H1 (cell line): ENCODE data around the gene E2F2. TPM values are rescaled to one million over a fixed set of nuclear protein-coding genes. Genes with fewer than 3 reads are reported as not detected.

Experiments
- CTCF ChIA-PET: fragments of 300-600 bp; sonication (Branson Sonifier 250); formaldehyde crosslinking; loops from one replicate; lab custom pipeline; 2021; ENCODE audit not compliant: partially characterized antibody; lab: Charles Lee
- POLR2A ChIA-PET: fragments of 300-600 bp; sonication (Branson Sonifier 250); formaldehyde crosslinking; loops from one replicate; lab custom pipeline; 2021; ENCODE audit warnings: inconsistent platforms; ENCODE audit not compliant: partially characterized antibody; lab: Charles Lee
- DNase-seq, 2 experiments: peaks; one replicate each; pipeline versions ENCODE4 v3.0.0 to v3.0.0-alpha.2; 2010 to 2022; ENCODE audit warnings: low spot score in 2 of 2, low read depth in 1 of 2, mixed read lengths in 1 of 2
- FAIRE-seq: peaks from 2 replicates; lab custom pipeline; 2011; peaks lifted over from hg19 to GRCh38; lab: Jason Lieb, UNC
- H2AFZ ChIP-seq: 2 replicates; pipeline ENCODE4 v1.8.1; 2012; ENCODE audit warnings: low read length, inconsistent platforms
- H2AK5ac ChIP-seq: 2 replicates; pipeline ENCODE4 v1.6.1; 2013; ENCODE audit warnings: low read depth, low read length
- H2BK120ac ChIP-seq: replicated peaks from 2 replicates; pipeline ENCODE3; 2013; ENCODE audit warnings: low read depth, low read length, inconsistent platforms
- H2BK12ac ChIP-seq: 2 replicates; pipeline ENCODE4 v1.6.1; 2013; ENCODE audit warnings: low read depth, low read length
- H2BK15ac ChIP-seq: 2 replicates; pipeline ENCODE4 v1.6.1; 2013; ENCODE audit warnings: low read length
- H2BK20ac ChIP-seq: 2 replicates; pipeline ENCODE4 v1.6.1; 2013; ENCODE audit warnings: low read length
- H2BK5ac ChIP-seq: 2 replicates; pipeline ENCODE4 v1.6.1; 2013; ENCODE audit warnings: low read depth, low read length
- H3K14ac ChIP-seq: 2 replicates; pipeline ENCODE4 v1.6.1; 2013; ENCODE audit warnings: inconsistent platforms; ENCODE audit not compliant: insufficient read length
- H3K18ac ChIP-seq: 2 replicates; pipeline ENCODE4 v1.6.1; 2013; ENCODE audit warnings: low read length; ENCODE audit errors: extremely low read depth
- H3K23ac ChIP-seq: 2 replicates; pipeline ENCODE4 v1.6.1; 2013; ENCODE audit warnings: inconsistent platforms; ENCODE audit not compliant: insufficient read length
- H3K23me2 ChIP-seq: 2 replicates; pipeline ENCODE4 v1.6.1; 2013; ENCODE audit warnings: low read depth, low read length
- H3K27ac ChIP-seq: 2 replicates; pipeline ENCODE4 v1.6.1; 2011; ENCODE audit warnings: low read depth, low read length, inconsistent platforms
- H3K27me3 ChIP-seq, 4 experiments: replicated peaks in 1 of 4; 1 replicate in 1 of 4; 2 replicates in 3 of 4; pipeline versions ENCODE4 v1.6.1 to v1.8.1; 2011 to 2013; ENCODE audit warnings: low read length in 3 of 4, mild to moderate bottlenecking in 3 of 4, inconsistent platforms in 2 of 4, mixed read lengths in 2 of 4, moderate library complexity in 1 of 4; ENCODE audit not compliant: control insufficient read depth in 3 of 4, insufficient read depth in 3 of 4; ENCODE audit errors: extremely low read depth in 1 of 4
- H3K36me3 ChIP-seq, 4 experiments: 2 replicates each; pipeline versions ENCODE4 v1.6.1 to v1.8.1; 2011 to 2013; ENCODE audit warnings: mild to moderate bottlenecking in 4 of 4, low read length in 3 of 4, moderate library complexity in 2 of 4, control low read depth in 1 of 4, inconsistent platforms in 1 of 4; ENCODE audit not compliant: insufficient read depth in 4 of 4, control insufficient read depth in 2 of 4
- H3K4ac ChIP-seq: replicated peaks from 2 replicates; pipeline ENCODE3; 2013; ENCODE audit warnings: low read length, low read depth, mixed read lengths, inconsistent platforms; ENCODE audit not compliant: insufficient read length
- H3K4me1 ChIP-seq, 4 experiments: replicated peaks in 1 of 4; 1 replicate in 1 of 4; 2 replicates in 3 of 4; pipeline versions ENCODE4 v1.6.1 to v1.8.1; 2011 to 2013; ENCODE audit warnings: low read length in 3 of 4, inconsistent platforms in 2 of 4, mixed read lengths in 1 of 4; ENCODE audit not compliant: insufficient read depth in 4 of 4, control insufficient read depth in 3 of 4
- H3K4me2 ChIP-seq, 2 experiments: 2 replicates each; pipeline versions ENCODE4 v1.6.1 to v1.8.1; 2011 to 2013; ENCODE audit warnings: low read depth in 2 of 2, low read length in 2 of 2, control low read depth in 1 of 2, inconsistent platforms in 1 of 2, mild to moderate bottlenecking in 1 of 2; ENCODE audit not compliant: insufficient read depth in 1 of 2
- H3K4me3 ChIP-seq, 4 experiments: fragments of 200-600, 300-600 bp in 1 of 4; sonication (generic), shearing (Covaris generic), sonication (Bioruptor Twin) in 1 of 4; 2 replicates each; pipeline versions ENCODE4 v1.5.1 to v1.8.1; 2011 to 2016; ENCODE audit warnings: low read length in 4 of 4, low read depth in 3 of 4, control low read depth in 2 of 4, inconsistent platforms in 2 of 4, mild to moderate bottlenecking in 2 of 4, mixed read lengths in 1 of 4, moderate library complexity in 1 of 4; ENCODE audit not compliant: insufficient read depth in 2 of 4; ENCODE audit errors: extremely low read depth in 1 of 4
- H3K56ac ChIP-seq: replicated peaks from 2 replicates; pipeline ENCODE3; 2013; ENCODE audit warnings: low read depth, mild to moderate bottlenecking, mixed read lengths, low read length, inconsistent platforms; ENCODE audit not compliant: insufficient read length
- H3K79me1 ChIP-seq: 2 replicates; pipeline ENCODE4 v1.6.1; 2013; ENCODE audit warnings: low read depth, low read length, control low read depth
- H3K79me2 ChIP-seq, 2 experiments: 2 replicates each; pipeline versions ENCODE4 v1.6.1 to v1.8.1; 2012 to 2013; ENCODE audit warnings: low read length in 2 of 2, mild to moderate bottlenecking in 2 of 2, inconsistent platforms in 1 of 2; ENCODE audit not compliant: insufficient read depth in 2 of 2, control insufficient read depth in 1 of 2
- H3K9ac ChIP-seq, 4 experiments: replicated peaks in 1 of 4; 1 replicate in 1 of 4; 2 replicates in 3 of 4; pipeline versions ENCODE4 v1.6.1 to v1.8.1; 2011 to 2013; ENCODE audit warnings: low read depth in 3 of 4, low read length in 3 of 4, control low read depth in 2 of 4, mild to moderate bottlenecking in 2 of 4, moderate library complexity in 2 of 4, inconsistent platforms in 1 of 4; ENCODE audit errors: extremely low read depth in 1 of 4
- H3K9me3 ChIP-seq, 2 experiments: 2 replicates each; pipeline versions ENCODE4 v1.6.1 to v1.8.1; 2012 to 2013; ENCODE audit warnings: mild to moderate bottlenecking in 2 of 2, moderate library complexity in 2 of 2, control low read depth in 1 of 2, inconsistent platforms in 1 of 2, low read depth in 1 of 2, low read length in 1 of 2, mixed read lengths in 1 of 2; ENCODE audit not compliant: insufficient read depth in 2 of 2
- H4K20me1 ChIP-seq, 2 experiments: replicated peaks in 1 of 2; 2 replicates each; pipeline versions ENCODE3 to v1.8.1; 2011 to 2013; ENCODE audit warnings: inconsistent platforms in 2 of 2, low read length in 2 of 2, mild to moderate bottlenecking in 1 of 2; ENCODE audit not compliant: insufficient read depth in 2 of 2, control insufficient read depth in 1 of 2
- H4K5ac ChIP-seq: 2 replicates; pipeline ENCODE4 v1.6.1; 2013; ENCODE audit warnings: low read length, low read depth, mixed read lengths, inconsistent platforms; ENCODE audit not compliant: insufficient read length
- H4K8ac ChIP-seq: 2 replicates; pipeline ENCODE4 v1.8.0; 2013; ENCODE audit warnings: mild to moderate bottlenecking, moderate library complexity, low read length, inconsistent platforms; ENCODE audit not compliant: insufficient read depth; ENCODE audit errors: extremely low read depth
- H4K91ac ChIP-seq: replicated peaks from 2 replicates; pipeline ENCODE3; 2013; ENCODE audit warnings: low read length, mixed read lengths, inconsistent platforms; ENCODE audit not compliant: insufficient read length
- E2F6 ChIP-seq: IDR thresholded peaks from 2 replicates; pipeline ENCODE4 v1.6.1; 2012; ENCODE audit warnings: inconsistent platforms
- KDM4A ChIP-seq: IDR thresholded peaks from one replicate; pipeline ENCODE4 v1.7.1; 2012; ENCODE audit warnings: low read depth, mild to moderate bottlenecking, moderate library complexity, low read length, inconsistent platforms; ENCODE audit not compliant: severe bottlenecking
- KDM5A ChIP-seq: fragments of 200-600 bp; IDR thresholded peaks from 2 replicates; pipeline ENCODE4 v1.7.1; 2012; ENCODE audit warnings: mild to moderate bottlenecking, low read length, inconsistent platforms, mixed read lengths
- MAX ChIP-seq: IDR thresholded peaks from 2 replicates; pipeline ENCODE4 v1.6.1; 2012; ENCODE audit warnings: inconsistent platforms
- POLR2A ChIP-seq, 2 experiments: IDR thresholded peaks; 1 replicate in 1 of 2; 2 replicates in 1 of 2; pipeline ENCODE4 v1.6.1; 2011; ENCODE audit warnings: low read depth in 2 of 2, low read length in 2 of 2, mild to moderate bottlenecking in 2 of 2; ENCODE audit errors: control extremely low read depth in 1 of 2
- POU5F1 ChIP-seq: IDR thresholded peaks from 2 replicates; pipeline ENCODE4 v1.6.1; 2011; ENCODE audit warnings: low read depth, mild to moderate bottlenecking, low read length, moderate library complexity
- SAP30 ChIP-seq: fragments of 300-600 bp; sonication (generic); IDR thresholded peaks from 2 replicates; pipeline ENCODE4 v1.7.1; 2012; ENCODE audit warnings: low read length, moderate library complexity, mild to moderate bottlenecking, inconsistent platforms; ENCODE audit not compliant: insufficient read depth, insufficient replicate concordance
- SIRT6 ChIP-seq: IDR thresholded peaks from one replicate; pipeline ENCODE4 v1.7.1; 2012; ENCODE audit warnings: low read length, inconsistent platforms
- WGBS, 2 experiments: shearing (Covaris generic) in 1 of 2; methylation state at CpG; one replicate each; pipeline versions ENCODE4 v1.1.6 to v1.1.7; 2013 to 2015; ENCODE audit warnings: low lambda C conversion rate in 2 of 2, mixed read lengths in 2 of 2, inconsistent platforms in 1 of 2, low coverage in 1 of 2, missing lambda C conversion rate in 1 of 2; ENCODE audit not compliant: insufficient replicate concordance in 2 of 2, insufficient coverage in 1 of 2, insufficient read length in 1 of 2; ENCODE audit errors: extremely low coverage in 1 of 2, missing lambda C conversion rate in 1 of 2; 5-methylcytosine and 5-hydroxymethylcytosine counted together
- polyA plus RNA-seq, 7 experiments: library from polyadenylated mRNA; depleted of rRNA in 3 of 7; stranded (reverse) in 5 of 7; unstranded in 2 of 7; fragments of >200 nt in 5 of 7; fragments of 200-250 nt in 2 of 7; gene quantifications; 1 replicate in 5 of 7; 2 replicates in 1 of 7; 4 replicates in 1 of 7; pipeline versions ENCODE4 v1.2.1 to v1.2.3, GENCODE V29; 2011 to 2013; ENCODE audit warnings: missing spikeins in 2 of 7, mixed read lengths in 2 of 7
- total RNA-seq: library from RNA; stranded (reverse); fragmentation: NEBNext Ultra II Directional; extraction: Animal tissue kit (Norgen Biotek cat#: 25700); gene quantifications from 2 replicates; pipeline ENCODE4 v1.2.1, GENCODE V29; 2021

E2F2 gene
- total and polyA plus RNA-seq, 2 of the 8 experiments (the other 6 are each of a cell fraction or from before 2014, with no cell fraction given) = 1.8 to 7.0 TPM

GRCh38 chr1:23555270-23555985 lies 24.4 kb upstream of the E2F2 start:
- 4% methylated on average over 15 of the region's 15 CpGs; no CpG with 5 or more reads in 1 of the 2 experiments for WGBS, 2 experiments
- H3K27ac ChIP-seq = peak overlapping the region; percentile 53; the same call in 1 of the 2 replicates
- DNase-seq = no peak

More at GRCh38 chr1:23555270-23555985, 24.4 kb upstream of the E2F2 start:
- Histone ChIP-seq H2BK15ac (no peak overlapping the region; the same call in 1 of the 2 replicates), H3K79me2 (peaks cover 4 to 20% of the 10 kb centered on the region in 2 experiments), H3K14ac (no peak overlapping the region), H3K18ac (peak overlapping the region; percentile 97), H3K23ac (no peak overlapping the region), H2AK5ac (peak overlapping the region; percentile 99), H3K23me2 (peaks cover 28% of the 10 kb centered on the region), H3K9me3 (no peaks in the 10 kb centered on the region), H3K56ac (peak overlapping the region; percentile 81), H4K20me1 (peaks cover 5 to 13% of the 10 kb centered on the region in 2 experiments), H3K36me3 (peaks cover 0 to 19% (median 0%) of the 10 kb centered on the region in 4 experiments; a peak in 5 of 8 replicates), H3K79me1 (no peaks in the 10 kb centered on the region; the same call in 1 of the 2 replicates), H3K27me3 (peaks cover 0 to 6% (median 1%) of the 10 kb centered on the region in 4 experiments; a peak in 3 of 7 replicates), H2BK120ac (peak overlapping the region; percentile 30), H4K8ac (peak overlapping the region; percentile 72; the same call in 1 of the 2 replicates), H4K5ac (peak overlapping the region; percentile 59), H2AFZ (no peak overlapping the region), H3K4me2 (peak overlapping the region; percentile 87 to 98), H2BK12ac (peak overlapping the region; percentile 95), H3K4me1 (peaks cover 22 to 38% (median 25%) of the 10 kb centered on the region in 4 experiments), H4K91ac (peak overlapping the region; percentile 87), H3K4ac (peak overlapping the region; percentile 88), H3K4me3 (peak overlapping the region; percentile 7 to 93 (median 46); a peak in 7 of 8 replicates), H2BK20ac (peak overlapping the region; percentile 87; the same call in 1 of the 2 replicates), H2BK5ac (peak overlapping the region; percentile 96), H3K9ac (peak overlapping the region; percentile 43 to 67 (median 60))
- FAIRE-seq = no peak
- CTCF ChIA-PET = interaction anchor here (0.6 to 21.9 kb wide), 22 partner anchors 7 to 256 kb away, joined by 3 to 706 read pairs (median 5); partner anchors contain the start of gene ASAP3
- peak in 1 of 2 experiments; percentile 8 for TF ChIP-seq POLR2A (IDR thresholded peaks at IDR 0.05; ENCODE audit: control extremely low read depth in 1 of 2, low read depth in 2 of 2, low read length in 2 of 2)
- no peak for TF ChIP-seq KDM5A
- TF ChIP-seq KDM4A = peak; percentile 9
- no peak for TF ChIP-seq POU5F1
- peak; percentile 54 for TF ChIP-seq SIRT6
- peak; percentile 82 for TF ChIP-seq SAP30
- peak; percentile 88 for TF ChIP-seq E2F6
- TF ChIP-seq MAX = peak; percentile 76
- POLR2A ChIA-PET = interaction anchor here (0.6 to 20.4 kb wide), 25 partner anchors 9 to 244 kb away, joined by 3 to 547 read pairs (median 5); partner anchors contain the start of genes ASAP3, E2F2, ELOA and RPL11
